Endothelial cell of umbilical vein (primary cell): Measurements from ENCODE around the gene WDR6. TPM values are rescaled to one million over a fixed set of nuclear protein-coding genes. Genes with fewer than 3 reads are reported as not detected.

Experiments
- BruUV-seq: library from RNA; stranded (reverse); fragments of 400-500 nt; replicated peaks from 2 replicates; lab custom pipeline; 2021; lab: Mats Ljungman, UMichigan
- CTCF ChIA-PET: fragments of 300-600, 350-600 bp; sonication (Branson Sonifier 250); formaldehyde crosslinking; loops from one replicate; lab custom pipeline; 2021; ENCODE audit warnings: antibody characterized with exemption, inconsistent platforms; lab: Charles Lee
- POLR2A ChIA-PET: fragments of 300-600, 350-600 bp; sonication (Branson Sonifier 250); formaldehyde crosslinking; loops from one replicate; lab custom pipeline; 2021; ENCODE audit warnings: antibody characterized with exemption, inconsistent platforms; lab: Charles Lee
- DNase-seq: peaks from one replicate; pipeline ENCODE4 v3.0.0-alpha.2; 2011; ENCODE audit warnings: low read depth, low spot score
- FAIRE-seq: peaks from 2 replicates; lab custom pipeline; 2011; peaks lifted over from hg19 to GRCh38; lab: Jason Lieb, UNC
- H2AFZ ChIP-seq: 2 replicates; pipeline ENCODE4 v1.6.0; 2012; ENCODE audit warnings: low read depth, low read length, control low read depth, inconsistent platforms
- H3K27ac ChIP-seq: 2 replicates; pipeline ENCODE4 v1.5.1; 2011; ENCODE audit warnings: low read depth, mild to moderate bottlenecking, control low read depth, low read length, moderate library complexity; ENCODE audit not compliant: insufficient read depth
- H3K27me3 ChIP-seq, 2 experiments: 2 replicates each; pipeline versions ENCODE4 v1.6.0 to v1.6.1; 2011; ENCODE audit warnings: low read length in 2 of 2, mixed read lengths in 1 of 2; ENCODE audit not compliant: control insufficient read depth in 2 of 2, insufficient read depth in 2 of 2
- H3K36me3 ChIP-seq, 2 experiments: 2 replicates in 1 of 2; 3 replicates in 1 of 2; pipeline ENCODE4 v1.5.1; 2011; ENCODE audit warnings: low read length in 2 of 2, mild to moderate bottlenecking in 1 of 2, moderate library complexity in 1 of 2; ENCODE audit not compliant: control insufficient read depth in 2 of 2, insufficient read depth in 2 of 2; ENCODE audit errors: extremely low read depth in 1 of 2
- H3K4me1 ChIP-seq: 3 replicates; pipeline ENCODE4 v1.5.1; 2011; ENCODE audit warnings: mild to moderate bottlenecking, low read length; ENCODE audit not compliant: control insufficient read depth, insufficient read depth; ENCODE audit errors: extremely low read depth
- H3K4me2 ChIP-seq: 2 replicates; pipeline ENCODE4 v1.6.1; 2011; ENCODE audit warnings: low read length, control low read depth, mixed read lengths; ENCODE audit not compliant: insufficient read depth
- H3K4me3 ChIP-seq, 3 experiments: fragments of 200-600 bp in 1 of 3; sonication (generic), shearing (Covaris generic) in 1 of 3; replicated peaks in 1 of 3; 2 replicates each; pipeline ENCODE4 v1.5.1; 2011 to 2016; ENCODE audit warnings: control low read depth in 3 of 3, low read length in 3 of 3, mild to moderate bottlenecking in 2 of 3, inconsistent platforms in 1 of 3, low read depth in 1 of 3, moderate library complexity in 1 of 3; ENCODE audit not compliant: insufficient read depth in 1 of 3
- H3K79me2 ChIP-seq: 2 replicates; pipeline ENCODE4 v1.6.0; 2012; ENCODE audit warnings: low read length, inconsistent platforms; ENCODE audit not compliant: control insufficient read depth, insufficient read depth
- H3K9ac ChIP-seq: replicated peaks from 2 replicates; pipeline ENCODE3; 2011; ENCODE audit warnings: low read length, control low read depth; ENCODE audit not compliant: insufficient read depth; ENCODE audit errors: extremely low read depth
- H3K9me1 ChIP-seq: replicated peaks from 3 replicates; pipeline ENCODE4 v1.6.0; 2011; ENCODE audit warnings: mild to moderate bottlenecking, low read length; ENCODE audit not compliant: control insufficient read depth, insufficient read depth; ENCODE audit errors: extremely low read depth
- H3K9me3 ChIP-seq: replicated peaks from 2 replicates; pipeline ENCODE4 v1.5.1; 2012; ENCODE audit warnings: low read length, inconsistent platforms; ENCODE audit not compliant: control insufficient read depth, insufficient read depth
- H4K20me1 ChIP-seq: replicated peaks from 2 replicates; pipeline ENCODE3; 2011; ENCODE audit warnings: mild to moderate bottlenecking, low read length; ENCODE audit not compliant: control insufficient read depth, insufficient read depth; ENCODE audit errors: extremely low read depth
- CTCF ChIP-seq, 2 donors: IDR thresholded peaks; 1 replicate in 1 of 2; 2 replicates in 1 of 2; pipeline ENCODE4 v1.5.1; 2011; ENCODE audit warnings: low read length in 2 of 2, mild to moderate bottlenecking in 2 of 2, moderate library complexity in 2 of 2, control low read depth in 1 of 2, inconsistent platforms in 1 of 2, low read depth in 1 of 2; ENCODE audit not compliant: insufficient read depth in 1 of 2; ENCODE audit errors: extremely low read depth in 1 of 2
- EZH2 ChIP-seq: IDR thresholded peaks from 2 replicates; pipeline ENCODE4 v1.6.1; 2012; ENCODE audit warnings: borderline replicate concordance, low read depth, mild to moderate bottlenecking, moderate library complexity, low read length, inconsistent platforms; ENCODE audit not compliant: severe bottlenecking
- FOS ChIP-seq: IDR thresholded peaks from 2 replicates; pipeline ENCODE4 v1.6.1; 2011; ENCODE audit warnings: mild to moderate bottlenecking, low read length, moderate library complexity, borderline replicate concordance; ENCODE audit not compliant: insufficient read depth
- GATA2 ChIP-seq: IDR thresholded peaks from 2 replicates; pipeline ENCODE4 v1.7.0; 2011; ENCODE audit warnings: low read depth, mild to moderate bottlenecking, moderate library complexity, mixed read lengths, low read length; ENCODE audit not compliant: insufficient read length, insufficient read depth
- JUN ChIP-seq: IDR thresholded peaks from 2 replicates; pipeline ENCODE4 v1.6.1; 2011; ENCODE audit warnings: borderline replicate concordance, low read depth; ENCODE audit not compliant: insufficient read length, insufficient read depth
- MAX ChIP-seq: IDR thresholded peaks from 2 replicates; pipeline ENCODE4 v1.6.1; 2011; ENCODE audit not compliant: insufficient read depth, insufficient read length
- MYC ChIP-seq: IDR thresholded peaks from one replicate; pipeline ENCODE4 v1.6.1; 2011; ENCODE audit warnings: mild to moderate bottlenecking, low read depth, low read length
- POLR2A ChIP-seq: IDR thresholded peaks from 2 replicates; pipeline ENCODE4 v1.6.1; 2012; ENCODE audit warnings: low read depth, mild to moderate bottlenecking, control low read depth, low read length
- POLR2AphosphoS5 ChIP-seq: IDR thresholded peaks from 2 replicates; pipeline ENCODE4 v1.6.1; 2012; ENCODE audit warnings: low read depth, mild to moderate bottlenecking, control low read depth, low read length, moderate library complexity; ENCODE audit not compliant: insufficient read depth
- dilution Hi-C: fragments of 300-500 bp; cut with MboI; formaldehyde crosslinking; loops from one replicate; pipeline ENCODE4 v1.15.0; 2019; ENCODE audit warnings: low sequenced_read_pairs; ENCODE audit not compliant: extremely low pct_ligation_motif_present
- intact Hi-C: fragments of 100-400 bp; cut with micrococcal nuclease; formaldehyde crosslinking; loops from one replicate; pipeline ENCODE4 v1.10.0; 2022
- polyA plus RNA-seq, 4 experiments: library from polyadenylated mRNA; depleted of rRNA in 3 of 4; stranded (reverse) in 3 of 4; unstranded in 1 of 4; fragments of >200 nt; gene quantifications; 2 replicates each; pipeline versions ENCODE4 v1.2.1 to v1.2.3, GENCODE V29; 2011 to 2012; ENCODE audit warnings: missing spikeins in 1 of 4
- total RNA-seq: library from RNA; stranded (reverse); gene quantifications from 2 replicates; pipeline ENCODE4 v1.2.3, GENCODE V29; 2021

Gene WDR6
- total and polyA plus RNA-seq, 2 donors (not counting 3 experiments of a cell fraction or from before 2014, with no cell fraction given) = 192 to 319 TPM

DNA sequence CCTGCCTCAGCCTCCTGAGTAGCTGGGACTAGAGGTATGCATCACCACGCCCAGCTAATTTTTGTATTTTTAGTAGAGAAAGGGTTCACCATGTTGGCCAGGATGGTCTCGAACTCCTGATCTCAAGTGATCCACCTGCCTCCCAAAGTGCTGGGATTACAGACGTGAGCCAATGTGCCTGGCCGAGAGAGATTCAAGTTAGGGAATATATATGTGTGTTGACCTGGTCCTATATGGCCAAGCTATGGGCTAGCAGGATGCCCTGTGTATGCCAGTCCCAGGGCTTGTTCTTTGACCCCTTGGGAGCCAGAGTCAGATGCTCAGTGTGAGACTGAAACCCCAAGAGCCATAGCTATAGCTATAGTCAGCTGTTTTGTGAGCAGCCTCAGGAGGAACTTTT, 16.6 kb downstream of the WDR6 start:
- BruUV-seq = no TSS peak
- dilution Hi-C loops (no loop called here), intact Hi-C loops (no loop called here)
- H4K20me1 ChIP-seq = no peaks in the 10 kb centered on the region
- H3K9ac ChIP-seq = no peak overlapping the region
- no peaks in the 10 kb centered on the region for H3K9me1 ChIP-seq
- peaks cover 53% of the 10 kb centered on the region for H3K79me2 ChIP-seq
- peaks cover 13 to 27% of the 10 kb centered on the region in 2 experiments for H3K36me3 ChIP-seq
- no peak overlapping the region for H3K27ac ChIP-seq
- FAIRE-seq (no peak), DNase-seq (no peak)
- H3K4me1 ChIP-seq = peaks cover 28% of the 10 kb centered on the region
- no peaks in the 10 kb centered on the region for H3K27me3 ChIP-seq
- ChIA-PET CTCF (interaction anchor here (4.4 to 8.3 kb wide), 2 partner anchors 16 to 36 kb away, joined by 38 to 127 read pairs; partner anchors contain the start of genes P4HTM and WDR6), POLR2A (no interaction called here)
- H3K4me2 ChIP-seq = no peak overlapping the region
- no peak overlapping the region for H3K4me3 ChIP-seq
- H2AFZ ChIP-seq = no peak overlapping the region
- TF ChIP-seq POLR2AphosphoS5 (no peak), CTCF (IDR thresholded peaks at IDR 0.05; ENCODE audit: extremely low read depth in 1 of 2, insufficient read depth in 1 of 2, low read depth in 1 of 2, low read length in 2 of 2) (no peak), MAX (no peak), GATA2 (no peak), POLR2A (no peak), FOS (no peak), JUN (no peak), EZH2 (no peak), MYC (no peak)
- no peaks in the 10 kb centered on the region for H3K9me3 ChIP-seq
